Prostate gland (tissue), 2 donors: ENCODE data around the gene CGB5.

Experiments
- CTCF ChIP-seq, 4 experiments: fragments of 200-600 bp in 2 of 4; fragments of 450-650 bp in 2 of 4; sonication (generic) in 2 of 4; IDR thresholded peaks; 1 replicate in 3 of 4; 2 replicates in 1 of 4; pipeline ENCODE4 v1.5.1; 2016 to 2019; ENCODE audit warnings: antibody characterized with exemption in 4 of 4, mild to moderate bottlenecking in 2 of 4, moderate library complexity in 2 of 4
- POLR2A ChIP-seq: fragments of 450-650 bp; IDR thresholded peaks from one replicate; pipeline ENCODE4 v1.6.1; 2016; ENCODE audit warnings: antibody characterized with exemption, mild to moderate bottlenecking
- POLR2AphosphoS5 ChIP-seq: sonication (generic); formaldehyde crosslinking; IDR thresholded peaks from one replicate; pipeline ENCODE4 v1.6.1; 2017; ENCODE audit warnings: antibody characterized with exemption

GRCh38 chr19:49020931-49021895, 22.4 kb upstream of the CGB5 start:
- no peak for TF ChIP-seq CTCF (IDR thresholded peaks at IDR 0.05)
- TF ChIP-seq POLR2A = no peak
- TF ChIP-seq POLR2AphosphoS5 = no peak
